ENCODE results near the gene TCF3. TPM values are rescaled to one million over a fixed set of nuclear protein-coding genes. Genes with fewer than 3 reads are reported as not detected.

TCF3 gene
- total and polyA plus RNA-seq, 10 of the 15 experiments (the other 5 are each of a cell fraction or from before 2014, with no cell fraction given): 6.7 to 282 (median 70.7) TPM

GRCh38 chr19:1652471-1653299 lies at the start of gene TCF3 (continued):
- TF ChIP-seq, protein P1, sequence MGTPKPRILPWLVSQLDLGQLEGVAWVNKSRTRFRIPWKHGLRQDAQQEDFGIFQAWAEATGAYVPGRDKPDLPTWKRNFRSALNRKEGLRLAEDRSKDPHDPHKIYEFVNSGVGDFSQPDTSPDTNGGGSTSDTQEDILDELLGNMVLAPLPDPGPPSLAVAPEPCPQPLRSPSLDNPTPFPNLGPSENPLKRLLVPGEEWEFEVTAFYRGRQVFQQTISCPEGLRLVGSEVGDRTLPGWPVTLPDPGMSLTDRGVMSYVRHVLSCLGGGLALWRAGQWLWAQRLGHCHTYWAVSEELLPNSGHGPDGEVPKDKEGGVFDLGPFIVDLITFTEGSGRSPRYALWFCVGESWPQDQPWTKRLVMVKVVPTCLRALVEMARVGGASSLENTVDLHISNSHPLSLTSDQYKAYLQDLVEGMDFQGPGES (IDR thresholded peaks at IDR 0.05): peak; percentile 88; the same call in 1 of the 2 replicates
- peak; percentile 66 for TF ChIP-seq FOS (IDR thresholded peaks at IDR 0.05; ENCODE audit: borderline replicate concordance, extremely low read depth, insufficient read length)
- peak; percentile 12; the same call in 1 of the 2 replicates for TF ChIP-seq JUNB (IDR thresholded peaks at IDR 0.05)
- 0 out of 2 replicates have a peak, but pooled peaks have one; percentile 38 for TF ChIP-seq TCF12 (IDR thresholded peaks at IDR 0.05; ENCODE audit: low read depth, low read length)
- TF ChIP-seq EED (IDR thresholded peaks at IDR 0.05; ENCODE audit: low read depth): peak; percentile 82
- peak; percentile 73 for TF ChIP-seq MYC (IDR thresholded peaks at IDR 0.05; ENCODE audit: insufficient read depth, insufficient read length, insufficient replicate concordance, low read length, severe bottlenecking)
- TF ChIP-seq ATF7 (IDR thresholded peaks at IDR 0.05; ENCODE audit: low read depth): peak; percentile 99
- peak; percentile 96 for TF ChIP-seq BACH1 (IDR thresholded peaks at IDR 0.05; ENCODE audit: borderline replicate concordance)
- peak; percentile 80 for TF ChIP-seq GATAD2B (conservative IDR thresholded peaks at IDR 0.05; ENCODE audit: low read depth)
- peak; percentile 62 for TF ChIP-seq NR2C1 (IDR thresholded peaks at IDR 0.05)
- TF ChIP-seq ZBTB40 (IDR thresholded peaks at IDR 0.05; ENCODE audit: borderline replicate concordance): peak; percentile 59
- TF ChIP-seq TCF7 (IDR thresholded peaks at IDR 0.05; ENCODE audit: borderline replicate concordance): no peak
- peak in 1 of 2 experiments; percentile 55; a peak in 2 of 3 replicates for TF ChIP-seq EGR1 (IDR thresholded peaks at IDR 0.05; ENCODE audit: borderline replicate concordance in 1 of 2, low read depth in 2 of 2, low read length in 2 of 2)
- TF ChIP-seq SIX5 (IDR thresholded peaks at IDR 0.05; ENCODE audit: low read depth, low read length, severe bottlenecking): peak; percentile 13
- TF ChIP-seq, protein P2, sequence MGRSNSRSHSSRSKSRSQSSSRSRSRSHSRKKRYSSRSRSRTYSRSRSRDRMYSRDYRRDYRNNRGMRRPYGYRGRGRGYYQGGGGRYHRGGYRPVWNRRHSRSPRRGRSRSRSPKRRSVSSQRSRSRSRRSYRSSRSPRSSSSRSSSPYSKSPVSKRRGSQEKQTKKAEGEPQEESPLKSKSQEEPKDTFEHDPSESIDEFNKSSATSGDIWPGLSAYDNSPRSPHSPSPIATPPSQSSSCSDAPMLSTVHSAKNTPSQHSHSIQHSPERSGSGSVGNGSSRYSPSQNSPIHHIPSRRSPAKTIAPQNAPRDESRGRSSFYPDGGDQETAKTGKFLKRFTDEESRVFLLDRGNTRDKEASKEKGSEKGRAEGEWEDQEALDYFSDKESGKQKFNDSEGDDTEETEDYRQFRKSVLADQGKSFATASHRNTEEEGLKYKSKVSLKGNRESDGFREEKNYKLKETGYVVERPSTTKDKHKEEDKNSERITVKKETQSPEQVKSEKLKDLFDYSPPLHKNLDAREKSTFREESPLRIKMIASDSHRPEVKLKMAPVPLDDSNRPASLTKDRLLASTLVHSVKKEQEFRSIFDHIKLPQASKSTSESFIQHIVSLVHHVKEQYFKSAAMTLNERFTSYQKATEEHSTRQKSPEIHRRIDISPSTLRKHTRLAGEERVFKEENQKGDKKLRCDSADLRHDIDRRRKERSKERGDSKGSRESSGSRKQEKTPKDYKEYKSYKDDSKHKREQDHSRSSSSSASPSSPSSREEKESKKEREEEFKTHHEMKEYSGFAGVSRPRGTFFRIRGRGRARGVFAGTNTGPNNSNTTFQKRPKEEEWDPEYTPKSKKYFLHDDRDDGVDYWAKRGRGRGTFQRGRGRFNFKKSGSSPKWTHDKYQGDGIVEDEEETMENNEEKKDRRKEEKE (IDR thresholded peaks at IDR 0.05): no peak
- TF ChIP-seq, protein P3, sequence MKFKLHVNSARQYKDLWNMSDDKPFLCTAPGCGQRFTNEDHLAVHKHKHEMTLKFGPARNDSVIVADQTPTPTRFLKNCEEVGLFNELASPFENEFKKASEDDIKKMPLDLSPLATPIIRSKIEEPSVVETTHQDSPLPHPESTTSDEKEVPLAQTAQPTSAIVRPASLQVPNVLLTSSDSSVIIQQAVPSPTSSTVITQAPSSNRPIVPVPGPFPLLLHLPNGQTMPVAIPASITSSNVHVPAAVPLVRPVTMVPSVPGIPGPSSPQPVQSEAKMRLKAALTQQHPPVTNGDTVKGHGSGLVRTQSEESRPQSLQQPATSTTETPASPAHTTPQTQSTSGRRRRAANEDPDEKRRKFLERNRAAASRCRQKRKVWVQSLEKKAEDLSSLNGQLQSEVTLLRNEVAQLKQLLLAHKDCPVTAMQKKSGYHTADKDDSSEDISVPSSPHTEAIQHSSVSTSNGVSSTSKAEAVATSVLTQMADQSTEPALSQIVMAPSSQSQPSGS (IDR thresholded peaks at IDR 0.05; ENCODE audit: low read length): peak; percentile 94
- TF ChIP-seq NFYB (IDR thresholded peaks at IDR 0.05; ENCODE audit: insufficient read depth, low read depth, low read length): peak; percentile 92
- TF ChIP-seq EP300 (IDR thresholded peaks at IDR 0.05; ENCODE audit: borderline replicate concordance in 1 of 2, control insufficient read depth in 1 of 2, low read depth in 2 of 2, low read length in 2 of 2): peak in 1 of 2 experiments; percentile 54; a peak in 1 of 4 replicates

All from GM12878 (cell line).